Tibial nerve (tissue), 4 donors: ENCODE measurements around the gene MIGA1. TPM values are rescaled to one million over a fixed set of nuclear protein-coding genes. Genes with fewer than 3 reads are reported as not detected.
"Not testable (repeated sequence)": the region's sequence is repeated elsewhere in the genome, so short reads cannot be mapped to it uniquely, and the experiment has no call there.

Experiments
- DNase-seq, 2 donors: peaks; one replicate each; pipeline ENCODE4 v3.0.0-alpha.2; 2019; ENCODE audit warnings: low spot score in 2 of 2
- H3K27ac ChIP-seq, 4 donors: fragments of 200-600 bp; sonication (generic) in 3 of 4; one replicate each; pipeline ENCODE4 v1.5.1; 2017 to 2019; ENCODE audit warnings: mild to moderate bottlenecking in 1 of 4
- H3K27me3 ChIP-seq, 2 donors: fragments of 200-600 bp; sonication (generic) in 1 of 2; one replicate each; pipeline versions ENCODE4 v1.5.1 to v1.6.0; 2017 to 2019
- H3K36me3 ChIP-seq, 3 donors: fragments of 200-600 bp; sonication (generic); one replicate each; pipeline ENCODE4 v1.5.1; 2018 to 2019
- H3K4me1 ChIP-seq, 4 donors: fragments of 200-600 bp; sonication (generic) in 3 of 4; one replicate each; pipeline ENCODE4 v1.5.1; 2017 to 2019
- H3K4me3 ChIP-seq, 4 donors: fragments of 200-600 bp; sonication (generic) in 3 of 4; one replicate each; pipeline ENCODE4 v1.5.1; 2017 to 2019; ENCODE audit warnings: mild to moderate bottlenecking in 1 of 4, moderate library complexity in 1 of 4
- H3K9me3 ChIP-seq, 4 donors: fragments of 200-600 bp; sonication (generic) in 3 of 4; one replicate each; pipeline ENCODE4 v1.5.1; 2017 to 2019
- CTCF ChIP-seq, 5 experiments: fragments of 200-600 bp in 3 of 5; fragments of 450-650 bp in 2 of 5; sonication (generic) in 3 of 5; IDR thresholded peaks; one replicate each; pipeline ENCODE4 v1.5.1; 2016 to 2019; ENCODE audit warnings: antibody characterized with exemption in 5 of 5, mild to moderate bottlenecking in 3 of 5, moderate library complexity in 2 of 5
- EP300 ChIP-seq, 2 donors: sonication (generic); formaldehyde crosslinking; IDR thresholded peaks; one replicate each; pipeline ENCODE4 v1.6.1; 2017; ENCODE audit warnings: antibody characterized with exemption in 2 of 2, mild to moderate bottlenecking in 1 of 2
- POLR2A ChIP-seq, 2 donors: fragments of 450-650 bp; IDR thresholded peaks; one replicate each; pipeline ENCODE4 v1.6.1; 2017; ENCODE audit warnings: antibody characterized with exemption in 2 of 2, mild to moderate bottlenecking in 2 of 2, moderate library complexity in 2 of 2
- WGBS, 2 donors: methylation state at CpG; one replicate each; pipeline ENCODE4 v1.1.5; 2018; 5-methylcytosine and 5-hydroxymethylcytosine counted together
- total RNA-seq, 4 donors: library from RNA; depleted of rRNA; stranded (reverse); fragments of >200 nt; gene quantifications; one replicate each; pipeline ENCODE4 v1.1.0, GENCODE V29; 2016

The MIGA1 gene
- total RNA-seq, 4 donors from 2014 or later = 14.7 to 27.8 (median 21.2) TPM

DNA sequence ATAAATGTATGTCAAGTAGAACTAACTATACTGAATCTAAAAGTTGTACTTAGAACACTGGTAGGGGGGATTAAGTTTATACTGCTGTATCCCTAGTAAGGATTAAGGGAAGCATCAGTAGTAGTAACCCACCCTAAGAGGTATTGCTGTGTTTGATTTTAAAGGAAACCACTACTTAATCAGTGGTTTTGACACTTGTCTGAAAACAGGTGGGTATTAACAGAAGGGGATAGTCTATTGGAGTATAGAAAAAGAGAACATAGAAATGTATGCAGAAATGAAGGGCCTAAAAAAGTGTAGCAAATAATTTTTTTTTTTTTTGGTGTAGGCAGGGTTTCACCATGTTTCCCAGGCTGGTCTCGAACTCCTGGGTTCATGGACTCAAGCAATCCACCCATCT is 2.2 kb downstream of the MIGA1 start:
- peaks cover 0 to 21% (median 14%) of the 10 kb centered on the region in 4 donors for H3K4me1 ChIP-seq
- DNase-seq = no peak
- no peaks in the 10 kb centered on the region for H3K27me3 ChIP-seq
- 88 to 95% methylated on average over 1 of the region's 1 CpG for WGBS, 2 donors
- H3K36me3 ChIP-seq = peaks cover 0 to 31% (median 1%) of the 10 kb centered on the region in 3 donors
- peaks cover 0 to 8% (median 0%) of the 10 kb centered on the region in 4 donors for H3K9me3 ChIP-seq
- no peak overlapping the region for H3K27ac ChIP-seq
- H3K4me3 ChIP-seq = no peak overlapping the region
- TF ChIP-seq POLR2A (IDR thresholded peaks at IDR 0.05) (no peak), CTCF (IDR thresholded peaks at IDR 0.05) (no peak), EP300 (IDR thresholded peaks at IDR 0.05) (no peak)

DNA sequence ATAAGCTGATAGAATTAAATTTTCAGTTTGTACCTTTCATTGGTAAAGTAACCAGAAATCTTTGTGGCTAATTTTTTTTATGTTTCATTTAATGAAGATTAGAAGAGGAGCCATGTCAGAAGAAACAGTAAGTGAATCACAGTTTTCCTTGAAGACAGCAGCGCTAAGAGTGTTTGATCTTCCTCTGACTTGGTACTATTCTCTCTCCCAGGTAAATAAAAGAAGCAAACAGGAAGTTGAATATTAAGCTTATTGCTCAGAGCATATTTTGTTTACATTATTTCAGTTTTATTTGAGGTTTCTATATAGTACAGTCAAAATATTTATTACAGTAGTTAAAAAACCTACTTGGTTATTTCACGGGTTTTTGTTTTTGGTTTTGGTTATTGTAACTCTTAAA is 3.7 kb downstream of the MIGA1 start:
- no peak overlapping the region for H3K4me3 ChIP-seq
- TF ChIP-seq CTCF (IDR thresholded peaks at IDR 0.05) (no peak), EP300 (IDR thresholded peaks at IDR 0.05) (no peak), POLR2A (IDR thresholded peaks at IDR 0.05) (no peak)
- no peaks in the 10 kb centered on the region for H3K27me3 ChIP-seq
- DNase-seq = no peak
- 94% methylated on average over 2 of the region's 2 CpGs for WGBS, 2 donors
- peaks cover 0 to 11% (median 0%) of the 10 kb centered on the region in 4 donors for H3K9me3 ChIP-seq
- peaks cover 0 to 21% (median 14%) of the 10 kb centered on the region in 4 donors for H3K4me1 ChIP-seq
- H3K27ac ChIP-seq = no peak overlapping the region
- peaks cover 0 to 46% (median 4%) of the 10 kb centered on the region in 3 donors for H3K36me3 ChIP-seq

DNA sequence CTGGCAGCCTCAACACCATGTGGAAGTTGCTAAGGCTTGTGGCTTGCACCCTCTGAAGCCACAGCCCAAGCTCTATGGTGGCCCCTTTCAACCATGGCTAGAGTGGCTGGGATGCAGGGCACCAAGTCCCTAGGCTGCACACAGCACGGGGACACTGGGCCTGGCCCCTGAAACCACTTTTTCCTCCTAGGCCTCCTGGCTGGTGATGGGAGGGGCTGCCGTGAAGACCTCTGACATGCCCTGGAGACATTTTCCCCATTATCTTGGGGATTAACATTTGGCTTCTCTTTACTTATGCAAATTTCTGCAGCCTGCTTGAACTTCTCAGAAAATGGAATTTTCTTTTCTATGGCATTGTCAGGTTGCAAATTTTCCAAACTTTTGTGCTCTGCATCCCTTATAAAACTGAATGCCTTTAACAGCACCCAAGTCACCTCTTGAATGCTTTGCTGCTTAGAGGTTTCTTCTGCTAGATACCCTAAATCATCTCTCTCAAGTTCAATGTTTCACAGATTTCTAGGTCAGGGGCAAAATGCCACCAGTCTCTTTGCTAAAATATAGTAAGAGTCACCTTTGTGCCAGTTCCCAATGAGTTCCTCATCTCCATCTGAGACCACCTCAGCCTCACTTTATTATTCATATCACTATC is 6.8 kb downstream of the MIGA1 start:
- WGBS, 2 donors = 95 to 96% methylated on average over 2 of the region's 2 CpGs
- peaks cover 0 to 74% (median 4%) of the 10 kb centered on the region in 3 donors for H3K36me3 ChIP-seq
- H3K27me3 ChIP-seq, DNase-seq, H3K4me3 ChIP-seq, H3K27ac ChIP-seq, H3K4me1 ChIP-seq: not testable (repeated sequence)
- peaks cover 0 to 17% (median 0%) of the 10 kb centered on the region in 4 donors for H3K9me3 ChIP-seq

DNA sequence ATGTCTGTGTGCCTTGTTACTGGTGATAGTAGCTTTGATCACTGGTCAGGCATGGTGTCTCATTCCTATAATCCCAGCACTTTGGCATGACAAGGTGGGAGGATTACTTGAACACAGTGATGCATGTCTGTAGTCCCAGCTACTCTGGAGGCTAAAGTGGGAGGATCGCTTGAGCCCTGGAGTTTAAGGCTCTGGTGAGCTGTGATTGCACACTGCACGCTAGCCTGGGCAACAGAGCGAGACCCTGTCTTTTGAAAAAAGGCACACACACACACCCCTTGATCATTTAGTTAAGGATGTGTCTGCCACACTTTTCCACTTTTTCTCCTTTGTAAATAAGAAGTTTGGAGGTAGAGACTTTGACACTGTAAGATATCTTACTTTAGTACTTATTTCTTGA is 15.1 kb downstream of the MIGA1 start:
- H3K36me3 ChIP-seq = peaks cover 0 to 24% (median 0%) of the 10 kb centered on the region in 3 donors
- no peak overlapping the region for H3K27ac ChIP-seq
- no peaks in the 10 kb centered on the region for H3K9me3 ChIP-seq
- H3K27me3 ChIP-seq = no peaks in the 10 kb centered on the region
- TF ChIP-seq CTCF (IDR thresholded peaks at IDR 0.05) (no peak), EP300 (IDR thresholded peaks at IDR 0.05) (no peak), POLR2A (IDR thresholded peaks at IDR 0.05) (no peak)
- DNase-seq = no peak
- peaks cover 0 to 12% (median 0%) of the 10 kb centered on the region in 4 donors for H3K4me1 ChIP-seq
- 97 to 98% methylated on average over 3 of the region's 3 CpGs for WGBS, 2 donors
- H3K4me3 ChIP-seq = no peak overlapping the region

DNA sequence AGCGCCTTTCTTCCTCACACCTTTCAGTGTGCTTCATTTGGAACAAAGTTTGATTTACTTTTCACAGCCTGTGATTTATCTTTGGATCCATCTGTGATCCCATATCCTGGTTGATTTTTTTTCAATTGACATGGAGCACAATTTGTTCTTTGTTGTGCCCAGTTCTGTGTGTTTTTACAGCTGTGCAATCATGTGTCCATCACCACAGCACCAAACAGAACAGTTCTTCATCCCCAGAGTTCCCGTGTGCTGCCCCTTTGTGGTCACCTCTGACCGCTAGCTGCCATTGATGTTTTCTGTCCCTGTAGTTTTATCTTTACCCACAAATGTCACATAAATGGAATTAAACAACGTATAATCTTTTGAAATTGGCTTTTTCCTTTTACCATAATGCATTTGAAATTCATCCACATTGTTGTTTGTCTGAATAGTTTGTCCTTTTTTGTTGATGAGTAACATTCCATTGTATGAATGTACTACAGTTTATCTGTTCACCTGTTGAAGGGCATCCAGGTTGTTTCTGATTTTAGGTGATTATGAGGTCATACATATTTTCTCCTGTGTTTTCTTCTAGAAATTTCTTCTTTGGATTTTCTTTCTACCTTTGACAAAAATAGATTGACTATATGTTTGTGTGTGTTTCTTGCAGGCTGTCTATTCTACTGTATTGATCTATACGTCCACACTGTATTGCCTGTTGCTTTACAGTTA is 17.4 kb downstream of the MIGA1 start:
- H3K27ac ChIP-seq = no peak overlapping the region
- TF ChIP-seq EP300 (IDR thresholded peaks at IDR 0.05) (peak in 1 of 2 donors; percentile 34), CTCF (IDR thresholded peaks at IDR 0.05) (no peak)
- no peak overlapping the region for H3K4me3 ChIP-seq
- peak; percentile 18 to 31 for DNase-seq
- H3K9me3 ChIP-seq = no peaks in the 10 kb centered on the region
- H3K27me3 ChIP-seq = no peaks in the 10 kb centered on the region
- H3K4me1 ChIP-seq = peaks cover 0 to 17% (median 0%) of the 10 kb centered on the region in 4 donors
- 50 to 60% methylated on average over 5 of the region's 5 CpGs for WGBS, 2 donors
- H3K36me3 ChIP-seq = peaks cover 0 to 11% (median 0%) of the 10 kb centered on the region in 3 donors
